ENCODE results near the gene LNP1. TPM values are rescaled to one million over a fixed set of nuclear protein-coding genes. Genes with fewer than 3 reads are reported as not detected.

LNP1 gene
- total RNA-seq, 1 experiment from 2014 or later = 1.8 TPM

GRCh38 chr3:100467133-100467532 is 65.8 kb downstream of the LNP1 start:
- in situ Hi-C loops (cut with HindIII; ENCODE audit: low pct_unique_long_range_greater_than_20kb, low sequenced_read_pairs) = no loop called here

GRCh38 chr3:100468676-100469075 is 67.3 kb downstream of the LNP1 start:
- TF ChIP-seq CTCF (IDR thresholded peaks at IDR 0.05) (no peak), SIN3A (IDR thresholded peaks at IDR 0.05; ENCODE audit: borderline replicate concordance, insufficient read depth, low read depth, low read length) (no peak), POLR2AphosphoS5 (IDR thresholded peaks at IDR 0.05; ENCODE audit: low read depth, low read length) (no peak), TCF7L2 (IDR thresholded peaks at IDR 0.05; ENCODE audit: low read depth, low read length) (no peak), REST (IDR thresholded peaks at IDR 0.05; ENCODE audit: insufficient read depth in 1 of 2, low read depth in 2 of 2, low read length in 1 of 2) (no peak)
- ATAC-seq (no peak), DNase-seq (ENCODE audit: low read depth, low spot score) (no peak)
- H3K4me1 ChIP-seq (ENCODE audit: control insufficient read depth, insufficient read depth, low read length) = no peaks in the 10 kb centered on the region
- CTCF ChIA-PET = no interaction called here
- intact Hi-C loops (cut with micrococcal nuclease; ENCODE audit: unreplicated experiment) (no loop called here), in situ Hi-C loops (cut with HindIII; ENCODE audit: low pct_unique_long_range_greater_than_20kb, low sequenced_read_pairs) (no loop called here)
- no peaks in the 10 kb centered on the region; the same call in 1 of the 2 replicates for H3K27me3 ChIP-seq (ENCODE audit: control insufficient read depth, insufficient read depth, low read length)
- H3K36me3 ChIP-seq (ENCODE audit: control insufficient read depth, insufficient read depth, low read length) = no peaks in the 10 kb centered on the region
- H3K9me3 ChIP-seq (ENCODE audit: control insufficient read depth, insufficient read depth, low read depth, low read length) = peaks cover 6% of the 10 kb centered on the region; the same call in 1 of the 2 replicates
- POLR2A ChIA-PET = interaction anchor here (0.6 kb wide), 1 partner anchor 636 kb away, joined by 7 read pairs; no protein-coding TSS in a partner anchor
- no peak overlapping the region for H3K27ac ChIP-seq (ENCODE audit: low read length)
- no peak overlapping the region for H3K4me3 ChIP-seq (ENCODE audit: low read depth in 2 of 2, low read length in 2 of 2)
- BruUV-seq (replicated peaks) = no TSS peak

More at GRCh38 chr3:100467133-100467532, 65.8 kb downstream of the LNP1 start:
- no peak for TF ChIP-seq POLR2AphosphoS5 (IDR thresholded peaks at IDR 0.05; ENCODE audit: low read depth, low read length)
- TF ChIP-seq REST (IDR thresholded peaks at IDR 0.05; ENCODE audit: insufficient read depth in 1 of 2, low read depth in 2 of 2, low read length in 1 of 2) = no peak
- no peak for TF ChIP-seq CTCF (IDR thresholded peaks at IDR 0.05)
- no peak for TF ChIP-seq TCF7L2 (IDR thresholded peaks at IDR 0.05; ENCODE audit: low read depth, low read length)
- no peak for TF ChIP-seq SIN3A (IDR thresholded peaks at IDR 0.05; ENCODE audit: borderline replicate concordance, insufficient read depth, low read depth, low read length)
- DNase-seq (ENCODE audit: low read depth, low spot score) (no peak), ATAC-seq (no peak)
- Histone ChIP-seq H3K27ac (ENCODE audit: low read length) (no peak overlapping the region), H3K36me3 (ENCODE audit: control insufficient read depth, insufficient read depth, low read length) (no peaks in the 10 kb centered on the region), H3K4me1 (ENCODE audit: control insufficient read depth, insufficient read depth, low read length) (no peaks in the 10 kb centered on the region), H3K27me3 (ENCODE audit: control insufficient read depth, insufficient read depth, low read length) (no peaks in the 10 kb centered on the region; the same call in 1 of the 2 replicates), H3K9me3 (ENCODE audit: control insufficient read depth, insufficient read depth, low read depth, low read length) (peaks cover 6% of the 10 kb centered on the region; the same call in 1 of the 2 replicates), H3K4me3 (ENCODE audit: low read depth in 2 of 2, low read length in 2 of 2) (no peak overlapping the region)
- ChIA-PET CTCF (no interaction called here), POLR2A (no interaction called here)
- intact Hi-C loops (cut with micrococcal nuclease; ENCODE audit: unreplicated experiment) = no loop called here
- no TSS peak for BruUV-seq (replicated peaks)
